ENCODE data around the gene VRK3.
"Not testable (repeated sequence)": the region's sequence is repeated elsewhere in the genome, so short reads cannot be mapped to it uniquely, and the experiment has no call there.

VRK3 gene

DNA sequence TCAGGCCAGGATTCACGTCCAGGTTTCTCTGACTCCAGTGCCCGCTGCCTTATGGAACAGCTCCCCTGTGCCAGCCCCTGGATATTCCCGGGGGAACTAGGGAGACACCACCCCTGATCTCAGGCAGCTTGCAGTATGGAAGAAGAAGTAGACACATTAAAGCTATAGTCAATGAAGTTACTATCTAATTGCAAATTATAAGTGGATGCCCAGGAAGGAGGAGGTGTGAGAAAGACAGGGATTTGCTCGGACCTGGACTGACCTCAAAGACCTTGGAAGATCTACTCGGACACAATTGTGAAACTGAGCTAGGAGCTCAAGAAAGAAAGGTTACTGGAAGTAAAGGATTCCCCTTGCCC lies 74.6 kb downstream of the VRK3 start:
- Histone ChIP-seq H3K36me3 (ENCODE audit: insufficient read depth, low read length) (no peaks in the 10 kb centered on the region), H3K4me3 (ENCODE audit: low read depth in 1 of 2, low read length in 2 of 2) (no peak overlapping the region), H2AFZ (ENCODE audit: low read depth, low read length) (no peak overlapping the region), H3K4me2 (ENCODE audit: insufficient read depth, low read length) (no peak overlapping the region), H4K20me1 (ENCODE audit: insufficient read depth, low read length) (0 out of 2 replicates have a peak, but pooled peaks cover 6% of the 10 kb centered on the region), H3K9me3 (ENCODE audit: insufficient read depth, low read length, severe bottlenecking) (no peaks in the 10 kb centered on the region), H3K27me3 (ENCODE audit: insufficient read depth, low read length, poor library complexity) (peaks cover 3% of the 10 kb centered on the region), H3K9ac (ENCODE audit: low read depth, low read length) (no peak overlapping the region), H3K4me1 (ENCODE audit: insufficient read depth, low read length) (no peaks in the 10 kb centered on the region), H3K79me2 (ENCODE audit: insufficient read depth, low read length) (no peaks in the 10 kb centered on the region), H3K27ac (ENCODE audit: low read length) (no peak overlapping the region)
- DNase-seq (no peak), ATAC-seq (ENCODE audit: insufficient read depth, low read depth) (no peak)
- TF ChIP-seq, protein P1, sequence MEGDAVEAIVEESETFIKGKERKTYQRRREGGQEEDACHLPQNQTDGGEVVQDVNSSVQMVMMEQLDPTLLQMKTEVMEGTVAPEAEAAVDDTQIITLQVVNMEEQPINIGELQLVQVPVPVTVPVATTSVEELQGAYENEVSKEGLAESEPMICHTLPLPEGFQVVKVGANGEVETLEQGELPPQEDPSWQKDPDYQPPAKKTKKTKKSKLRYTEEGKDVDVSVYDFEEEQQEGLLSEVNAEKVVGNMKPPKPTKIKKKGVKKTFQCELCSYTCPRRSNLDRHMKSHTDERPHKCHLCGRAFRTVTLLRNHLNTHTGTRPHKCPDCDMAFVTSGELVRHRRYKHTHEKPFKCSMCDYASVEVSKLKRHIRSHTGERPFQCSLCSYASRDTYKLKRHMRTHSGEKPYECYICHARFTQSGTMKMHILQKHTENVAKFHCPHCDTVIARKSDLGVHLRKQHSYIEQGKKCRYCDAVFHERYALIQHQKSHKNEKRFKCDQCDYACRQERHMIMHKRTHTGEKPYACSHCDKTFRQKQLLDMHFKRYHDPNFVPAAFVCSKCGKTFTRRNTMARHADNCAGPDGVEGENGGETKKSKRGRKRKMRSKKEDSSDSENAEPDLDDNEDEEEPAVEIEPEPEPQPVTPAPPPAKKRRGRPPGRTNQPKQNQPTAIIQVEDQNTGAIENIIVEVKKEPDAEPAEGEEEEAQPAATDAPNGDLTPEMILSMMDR (IDR thresholded peaks at IDR 0.05; ENCODE audit: borderline replicate concordance, extremely low read depth, low read length, poor library complexity, severe bottlenecking), result no peak
- no peak for TF ChIP-seq EZH2 (IDR thresholded peaks at IDR 0.05; ENCODE audit: borderline replicate concordance, low read depth, low read length, severe bottlenecking)

DNA sequence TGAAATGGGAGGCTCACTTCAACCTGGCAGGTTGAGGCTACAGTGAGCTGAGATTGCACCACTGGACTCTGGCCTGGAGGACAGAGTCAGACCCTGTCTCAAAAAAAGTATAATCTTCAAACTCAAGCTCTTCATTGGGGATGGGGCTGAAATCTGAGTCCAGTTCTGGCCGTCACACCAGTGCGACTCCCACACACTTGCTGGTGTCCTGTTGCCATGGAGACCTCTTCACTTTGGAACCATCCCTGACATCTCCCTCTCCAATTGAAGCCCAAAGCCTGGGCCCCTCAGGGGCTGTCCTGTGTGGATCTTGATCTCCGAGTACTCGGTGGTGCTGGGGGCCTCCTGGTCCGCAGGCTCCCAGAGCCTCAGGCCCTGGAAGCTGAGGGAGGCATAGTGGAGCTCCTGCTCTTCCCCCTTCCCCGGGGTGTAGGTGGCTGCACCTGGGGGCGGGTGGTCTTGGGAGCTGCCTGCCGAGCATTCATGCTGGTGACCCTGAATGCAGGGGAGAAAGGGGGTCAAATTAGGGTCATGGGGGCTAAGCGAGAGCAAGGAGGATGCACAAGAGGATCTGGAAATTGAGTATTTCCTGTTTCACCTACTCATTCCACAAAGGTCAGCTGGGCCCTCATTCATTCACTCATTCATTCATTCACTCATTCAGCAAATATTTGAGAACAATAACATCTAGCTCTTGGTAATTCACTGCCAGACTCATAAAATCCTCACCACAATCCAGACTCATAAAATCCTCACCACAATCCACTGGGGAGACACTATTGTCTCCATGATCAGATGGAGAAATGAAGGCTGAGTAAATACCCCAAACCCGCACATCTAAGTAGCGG lies 75.2 kb downstream of the VRK3 start:
- ATAC-seq (ENCODE audit: insufficient read depth, low read depth) (no peak), DNase-seq (no peak)
- H4K20me1 ChIP-seq (ENCODE audit: insufficient read depth, low read length), result 0 out of 2 replicates have a peak, but pooled peaks cover 6% of the 10 kb centered on the region
- no peak overlapping the region for H2AFZ ChIP-seq (ENCODE audit: low read depth, low read length)
- H3K4me1 ChIP-seq (ENCODE audit: insufficient read depth, low read length), result no peaks in the 10 kb centered on the region
- no peak overlapping the region for H3K4me3 ChIP-seq (ENCODE audit: low read depth in 1 of 2, low read length in 2 of 2)
- H3K9ac ChIP-seq (ENCODE audit: low read depth, low read length), result no peak overlapping the region
- H3K36me3 ChIP-seq (ENCODE audit: insufficient read depth, low read length), result no peaks in the 10 kb centered on the region
- no peak overlapping the region for H3K4me2 ChIP-seq (ENCODE audit: insufficient read depth, low read length)
- no peaks in the 10 kb centered on the region for H3K79me2 ChIP-seq (ENCODE audit: insufficient read depth, low read length)
- TF ChIP-seq, protein P1 (IDR thresholded peaks at IDR 0.05; ENCODE audit: borderline replicate concordance, extremely low read depth, low read length, poor library complexity, severe bottlenecking), result no peak
- no peak for TF ChIP-seq EZH2 (IDR thresholded peaks at IDR 0.05; ENCODE audit: borderline replicate concordance, low read depth, low read length, severe bottlenecking)
- no peak overlapping the region for H3K27ac ChIP-seq (ENCODE audit: low read length)
- H3K9me3 ChIP-seq (ENCODE audit: insufficient read depth, low read length, severe bottlenecking), result no peaks in the 10 kb centered on the region
- H3K27me3 ChIP-seq (ENCODE audit: insufficient read depth, low read length, poor library complexity), result peaks cover 3% of the 10 kb centered on the region

DNA sequence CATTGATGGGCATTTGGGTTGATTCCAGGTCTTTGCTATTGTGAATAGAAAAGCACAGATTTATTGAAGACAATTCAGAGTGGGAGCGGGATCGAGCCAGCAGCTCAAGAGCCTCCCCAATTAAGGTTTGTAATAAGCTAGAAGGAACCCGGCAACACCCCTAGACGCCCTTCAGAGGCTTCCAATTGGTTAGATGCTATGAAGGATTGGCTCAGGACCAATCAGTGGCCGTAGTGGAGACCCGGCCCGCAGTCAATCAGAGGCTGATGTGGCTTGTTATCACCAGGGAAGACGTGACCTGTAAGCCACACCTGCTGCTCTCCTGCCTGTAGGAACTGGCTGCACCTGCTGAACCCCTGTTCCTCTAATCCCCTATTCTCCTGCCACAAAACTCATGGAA lies 78.8 kb downstream of the VRK3 start:
- DNase-seq, result no peak
- no peaks in the 10 kb centered on the region for H3K4me1 ChIP-seq (ENCODE audit: insufficient read depth, low read length)
- H2AFZ ChIP-seq (ENCODE audit: low read depth, low read length), result no peak overlapping the region
- H3K79me2 ChIP-seq (ENCODE audit: insufficient read depth, low read length), result no peaks in the 10 kb centered on the region
- H3K4me3 ChIP-seq (ENCODE audit: low read depth in 1 of 2, low read length in 2 of 2), result no peak overlapping the region
- no peak for ATAC-seq (ENCODE audit: insufficient read depth, low read depth)
- no peak overlapping the region for H3K4me2 ChIP-seq (ENCODE audit: insufficient read depth, low read length)
- H3K27me3 ChIP-seq (ENCODE audit: insufficient read depth, low read length, poor library complexity), result no peaks in the 10 kb centered on the region
- H3K9me3 ChIP-seq (ENCODE audit: insufficient read depth, low read length, severe bottlenecking), result no peaks in the 10 kb centered on the region
- 0 out of 2 replicates have a peak, but pooled peaks cover 6% of the 10 kb centered on the region for H4K20me1 ChIP-seq (ENCODE audit: insufficient read depth, low read length)
- no peak overlapping the region for H3K9ac ChIP-seq (ENCODE audit: low read depth, low read length)
- TF ChIP-seq, protein P1 (IDR thresholded peaks at IDR 0.05; ENCODE audit: borderline replicate concordance, extremely low read depth, low read length, poor library complexity, severe bottlenecking), result no peak
- TF ChIP-seq EZH2 (IDR thresholded peaks at IDR 0.05; ENCODE audit: borderline replicate concordance, low read depth, low read length, severe bottlenecking), result no peak
- no peak overlapping the region for H3K27ac ChIP-seq (ENCODE audit: low read length)
- H3K36me3 ChIP-seq (ENCODE audit: insufficient read depth, low read length), result no peaks in the 10 kb centered on the region

DNA sequence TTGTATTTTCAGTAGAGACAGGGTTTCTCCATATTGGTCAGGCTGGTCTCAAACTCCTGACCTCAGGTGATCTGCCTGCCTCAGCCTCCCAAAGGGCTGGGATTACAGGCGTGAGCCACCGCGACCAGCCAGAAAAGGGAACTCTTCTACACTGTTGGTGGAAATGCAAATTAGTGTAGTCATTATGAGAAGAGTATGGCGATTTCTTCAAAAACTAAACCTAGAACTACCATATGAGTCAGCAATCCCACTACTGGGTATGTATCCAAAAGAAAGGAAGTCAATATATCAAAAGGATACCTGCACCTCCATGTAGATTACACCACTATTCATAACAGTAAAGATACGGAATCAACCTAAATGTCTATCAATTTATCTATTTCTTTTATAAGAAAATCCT lies 80.6 kb downstream of the VRK3 start:
- H3K79me2 ChIP-seq (ENCODE audit: insufficient read depth, low read length); H3K9me3 ChIP-seq (ENCODE audit: insufficient read depth, low read length, severe bottlenecking); H3K27ac ChIP-seq (ENCODE audit: low read length); H4K20me1 ChIP-seq (ENCODE audit: insufficient read depth, low read length); H3K4me1 ChIP-seq (ENCODE audit: insufficient read depth, low read length); H2AFZ ChIP-seq (ENCODE audit: low read depth, low read length); DNase-seq; ATAC-seq (ENCODE audit: insufficient read depth, low read depth); H3K4me3 ChIP-seq (ENCODE audit: low read depth in 1 of 2, low read length in 2 of 2); H3K4me2 ChIP-seq (ENCODE audit: insufficient read depth, low read length); H3K9ac ChIP-seq (ENCODE audit: low read depth, low read length); H3K27me3 ChIP-seq (ENCODE audit: insufficient read depth, low read length, poor library complexity); H3K36me3 ChIP-seq (ENCODE audit: insufficient read depth, low read length): not testable (repeated sequence)
